GM12878 (cell line): ENCODE data around the gene RUBCNL. TPM values are rescaled to one million over a fixed set of nuclear protein-coding genes. Genes with fewer than 3 reads are reported as not detected.

ENCODE experiments used
- BACH1 ChIP-seq: fragments of 450-650 bp; IDR thresholded peaks from 2 replicates; pipeline ENCODE4 v1.6.1; 2017; ENCODE audit warnings: mild to moderate bottlenecking, borderline replicate concordance
- BHLHE40 ChIP-seq, 2 experiments: fragments of 450-650 bp in 1 of 2; IDR thresholded peaks; 2 replicates each; pipeline ENCODE4 v1.6.1; 2011 to 2017; ENCODE audit warnings: low read depth in 2 of 2, borderline replicate concordance in 1 of 2, improper control_type of control experiment in 1 of 2, low read length in 1 of 2, mild to moderate bottlenecking in 1 of 2
- BRCA1 ChIP-seq: IDR thresholded peaks from 2 replicates; pipeline ENCODE4 v1.6.1; 2011; ENCODE audit warnings: low read depth, low read length, improper control_type of control experiment
- CBX5 ChIP-seq: sonication (generic); IDR thresholded peaks from 2 replicates; pipeline ENCODE4 v1.6.1; 2016; ENCODE audit warnings: low read depth, moderate library complexity, mild to moderate bottlenecking, inconsistent platforms
- FOS ChIP-seq: IDR thresholded peaks from 3 replicates; pipeline ENCODE4 v1.6.1; 2011; ENCODE audit warnings: borderline replicate concordance; ENCODE audit not compliant: insufficient read length; ENCODE audit errors: extremely low read depth
- JUNB ChIP-seq: IDR thresholded peaks from 2 replicates; pipeline ENCODE4 v1.6.1; 2016; ENCODE audit warnings: antibody characterized with exemption, mild to moderate bottlenecking
- JUND ChIP-seq: IDR thresholded peaks from 2 replicates; pipeline ENCODE4 v1.6.1; 2012; ENCODE audit warnings: low read depth, mild to moderate bottlenecking, low read length, improper control_type of control experiment, moderate library complexity
- NR2F1 ChIP-seq: fragments of 450-650 bp; conservative IDR thresholded peaks from 2 replicates; pipeline ENCODE4 v1.6.1; 2017; ENCODE audit warnings: mild to moderate bottlenecking
- SREBF2 ChIP-seq: IDR thresholded peaks from 2 replicates; pipeline ENCODE4 v1.6.1; 2012; ENCODE audit warnings: mild to moderate bottlenecking, low read length
- SRF ChIP-seq, 2 experiments: IDR thresholded peaks; 2 replicates each; pipeline ENCODE4 v1.6.1; 2011; ENCODE audit warnings: low read depth in 2 of 2, low read length in 2 of 2, mild to moderate bottlenecking in 1 of 2, moderate library complexity in 1 of 2
- TBL1XR1 ChIP-seq: IDR thresholded peaks from 2 replicates; pipeline ENCODE4 v1.6.1; 2012; ENCODE audit warnings: low read depth, low read length, improper control_type of control experiment
- USF2 ChIP-seq: IDR thresholded peaks from 2 replicates; pipeline ENCODE4 v1.6.1; 2011; ENCODE audit warnings: low read depth, low read length, improper control_type of control experiment, borderline replicate concordance
- ZBED1 ChIP-seq: IDR thresholded peaks from 2 replicates; pipeline ENCODE4 v1.6.1; 2016; ENCODE audit warnings: borderline replicate concordance
- ZNF217 ChIP-seq: fragments of 450-650 bp; IDR thresholded peaks from 2 replicates; pipeline ENCODE4 v1.6.1; 2017; ENCODE audit warnings: antibody characterized with exemption, mild to moderate bottlenecking
- ZNF274 ChIP-seq: IDR thresholded peaks from one replicate; pipeline ENCODE4 v1.8.0; 2011; ENCODE audit not compliant: insufficient read length, insufficient read depth
- polyA plus RNA-seq, 11 experiments: library from polyadenylated mRNA; depleted of rRNA in 4 of 11; unstranded in 6 of 11; stranded (reverse) in 5 of 11; fragments of >200 nt; fragmentation: Nextera tagmentation in 4 of 11; fragmentation: Illumina TruSeq in 1 of 11; extraction: Ambion mirVana in 4 of 11; extraction: Trizol in 1 of 11; gene quantifications; 1 replicate in 1 of 11; 2 replicates in 10 of 11; pipeline versions ENCODE4 v1.2.1 to v1.2.3, GENCODE V29; 2011 to 2016; ENCODE audit warnings: inconsistent platforms in 2 of 11, missing spikeins in 2 of 11, low read depth in 1 of 11
- total RNA-seq, 4 experiments: library from RNA; depleted of rRNA in 3 of 4; stranded (reverse); fragments of >200 nt in 3 of 4; fragmentation: Illumina TruSeq in 1 of 4; extraction: Trizol in 1 of 4; gene quantifications; 2 replicates each; pipeline versions ENCODE4 v1.2.1 to v1.2.3, GENCODE V29; 2013 to 2021
- TF ChIP-seq, protein P1 (sequence below): fragments of 450-650 bp; IDR thresholded peaks from 2 replicates; pipeline ENCODE4 v1.6.1; 2017; ENCODE audit warnings: mild to moderate bottlenecking, low read depth, inconsistent platforms; ENCODE audit not compliant: poor library complexity, severe bottlenecking
- TF ChIP-seq, protein P2 (sequence below): IDR thresholded peaks from 2 replicates; pipeline ENCODE4 v1.6.1; 2011; ENCODE audit warnings: borderline replicate concordance, low read depth, mild to moderate bottlenecking, moderate library complexity, mixed read lengths, low read length; ENCODE audit not compliant: insufficient read depth; ENCODE audit errors: extremely low read length
- TF ChIP-seq, protein P3 (sequence below): fragments of 450-650 bp; formaldehyde crosslinking; IDR thresholded peaks from 2 replicates; pipeline ENCODE4 v1.5.0; 2022; ENCODE audit warnings: mild to moderate bottlenecking, missing genetic modification characterization
- TF ChIP-seq, protein P4 (sequence below): fragments of 450-650 bp; IDR thresholded peaks from 2 replicates; pipeline ENCODE4 v1.6.1; 2016; ENCODE audit warnings: mild to moderate bottlenecking, moderate library complexity, borderline replicate concordance

RUBCNL gene
- total and polyA plus RNA-seq, 10 of the 15 experiments (the other 5 are each of a cell fraction or from before 2014, with no cell fraction given), result 0.71 to 51.9 (median 38.2) TPM

- TF ChIP-seq ZNF274 (no peak), CBX5 (no peak), JUND (no peak), BRCA1 (no peak), ZBED1 (no peak), BACH1 (no peak; the same call in 1 of the 2 replicates), ZNF217 (no peak), USF2 (no peak), FOS (no peak), JUNB (peak; percentile 31), SRF (IDR thresholded peaks at IDR 0.05; ENCODE audit: low read depth in 2 of 2, low read length in 2 of 2) (no peak), SREBF2 (no peak), NR2F1 (no peak), BHLHE40 (IDR thresholded peaks at IDR 0.05; ENCODE audit: borderline replicate concordance in 1 of 2, low read depth in 2 of 2, low read length in 1 of 2) (no peak), TBL1XR1 (peak; percentile 60; the same call in 1 of the 2 replicates)
- TF ChIP-seq, protein P1, sequence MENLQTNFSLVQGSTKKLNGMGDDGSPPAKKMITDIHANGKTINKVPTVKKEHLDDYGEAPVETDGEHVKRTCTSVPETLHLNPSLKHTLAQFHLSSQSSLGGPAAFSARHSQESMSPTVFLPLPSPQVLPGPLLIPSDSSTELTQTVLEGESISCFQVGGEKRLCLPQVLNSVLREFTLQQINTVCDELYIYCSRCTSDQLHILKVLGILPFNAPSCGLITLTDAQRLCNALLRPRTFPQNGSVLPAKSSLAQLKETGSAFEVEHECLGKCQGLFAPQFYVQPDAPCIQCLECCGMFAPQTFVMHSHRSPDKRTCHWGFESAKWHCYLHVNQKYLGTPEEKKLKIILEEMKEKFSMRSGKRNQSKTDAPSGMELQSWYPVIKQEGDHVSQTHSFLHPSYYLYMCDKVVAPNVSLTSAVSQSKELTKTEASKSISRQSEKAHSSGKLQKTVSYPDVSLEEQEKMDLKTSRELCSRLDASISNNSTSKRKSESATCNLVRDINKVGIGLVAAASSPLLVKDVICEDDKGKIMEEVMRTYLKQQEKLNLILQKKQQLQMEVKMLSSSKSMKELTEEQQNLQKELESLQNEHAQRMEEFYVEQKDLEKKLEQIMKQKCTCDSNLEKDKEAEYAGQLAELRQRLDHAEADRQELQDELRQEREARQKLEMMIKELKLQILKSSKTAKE, result peak; percentile 70
- TF ChIP-seq, protein P2, sequence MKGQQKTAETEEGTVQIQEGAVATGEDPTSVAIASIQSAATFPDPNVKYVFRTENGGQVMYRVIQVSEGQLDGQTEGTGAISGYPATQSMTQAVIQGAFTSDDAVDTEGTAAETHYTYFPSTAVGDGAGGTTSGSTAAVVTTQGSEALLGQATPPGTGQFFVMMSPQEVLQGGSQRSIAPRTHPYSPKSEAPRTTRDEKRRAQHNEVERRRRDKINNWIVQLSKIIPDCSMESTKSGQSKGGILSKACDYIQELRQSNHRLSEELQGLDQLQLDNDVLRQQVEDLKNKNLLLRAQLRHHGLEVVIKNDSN, result no peak
- TF ChIP-seq, protein P3, sequence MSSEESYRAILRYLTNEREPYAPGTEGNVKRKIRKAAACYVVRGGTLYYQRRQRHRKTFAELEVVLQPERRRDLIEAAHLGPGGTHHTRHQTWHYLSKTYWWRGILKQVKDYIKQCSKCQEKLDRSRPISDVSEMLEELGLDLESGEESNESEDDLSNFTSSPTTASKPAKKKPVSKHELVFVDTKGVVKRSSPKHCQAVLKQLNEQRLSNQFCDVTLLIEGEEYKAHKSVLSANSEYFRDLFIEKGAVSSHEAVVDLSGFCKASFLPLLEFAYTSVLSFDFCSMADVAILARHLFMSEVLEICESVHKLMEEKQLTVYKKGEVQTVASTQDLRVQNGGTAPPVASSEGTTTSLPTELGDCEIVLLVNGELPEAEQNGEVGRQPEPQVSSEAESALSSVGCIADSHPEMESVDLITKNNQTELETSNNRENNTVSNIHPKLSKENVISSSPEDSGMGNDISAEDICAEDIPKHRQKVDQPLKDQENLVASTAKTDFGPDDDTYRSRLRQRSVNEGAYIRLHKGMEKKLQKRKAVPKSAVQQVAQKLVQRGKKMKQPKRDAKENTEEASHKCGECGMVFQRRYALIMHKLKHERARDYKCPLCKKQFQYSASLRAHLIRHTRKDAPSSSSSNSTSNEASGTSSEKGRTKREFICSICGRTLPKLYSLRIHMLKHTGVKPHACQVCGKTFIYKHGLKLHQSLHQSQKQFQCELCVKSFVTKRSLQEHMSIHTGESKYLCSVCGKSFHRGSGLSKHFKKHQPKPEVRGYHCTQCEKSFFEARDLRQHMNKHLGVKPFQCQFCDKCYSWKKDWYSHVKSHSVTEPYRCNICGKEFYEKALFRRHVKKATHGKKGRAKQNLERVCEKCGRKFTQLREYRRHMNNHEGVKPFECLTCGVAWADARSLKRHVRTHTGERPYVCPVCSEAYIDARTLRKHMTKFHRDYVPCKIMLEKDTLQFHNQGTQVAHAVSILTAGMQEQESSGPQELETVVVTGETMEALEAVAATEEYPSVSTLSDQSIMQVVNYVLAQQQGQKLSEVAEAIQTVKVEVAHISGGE (CRISPR knock-in tag), result no peak
- TF ChIP-seq, protein P4, sequence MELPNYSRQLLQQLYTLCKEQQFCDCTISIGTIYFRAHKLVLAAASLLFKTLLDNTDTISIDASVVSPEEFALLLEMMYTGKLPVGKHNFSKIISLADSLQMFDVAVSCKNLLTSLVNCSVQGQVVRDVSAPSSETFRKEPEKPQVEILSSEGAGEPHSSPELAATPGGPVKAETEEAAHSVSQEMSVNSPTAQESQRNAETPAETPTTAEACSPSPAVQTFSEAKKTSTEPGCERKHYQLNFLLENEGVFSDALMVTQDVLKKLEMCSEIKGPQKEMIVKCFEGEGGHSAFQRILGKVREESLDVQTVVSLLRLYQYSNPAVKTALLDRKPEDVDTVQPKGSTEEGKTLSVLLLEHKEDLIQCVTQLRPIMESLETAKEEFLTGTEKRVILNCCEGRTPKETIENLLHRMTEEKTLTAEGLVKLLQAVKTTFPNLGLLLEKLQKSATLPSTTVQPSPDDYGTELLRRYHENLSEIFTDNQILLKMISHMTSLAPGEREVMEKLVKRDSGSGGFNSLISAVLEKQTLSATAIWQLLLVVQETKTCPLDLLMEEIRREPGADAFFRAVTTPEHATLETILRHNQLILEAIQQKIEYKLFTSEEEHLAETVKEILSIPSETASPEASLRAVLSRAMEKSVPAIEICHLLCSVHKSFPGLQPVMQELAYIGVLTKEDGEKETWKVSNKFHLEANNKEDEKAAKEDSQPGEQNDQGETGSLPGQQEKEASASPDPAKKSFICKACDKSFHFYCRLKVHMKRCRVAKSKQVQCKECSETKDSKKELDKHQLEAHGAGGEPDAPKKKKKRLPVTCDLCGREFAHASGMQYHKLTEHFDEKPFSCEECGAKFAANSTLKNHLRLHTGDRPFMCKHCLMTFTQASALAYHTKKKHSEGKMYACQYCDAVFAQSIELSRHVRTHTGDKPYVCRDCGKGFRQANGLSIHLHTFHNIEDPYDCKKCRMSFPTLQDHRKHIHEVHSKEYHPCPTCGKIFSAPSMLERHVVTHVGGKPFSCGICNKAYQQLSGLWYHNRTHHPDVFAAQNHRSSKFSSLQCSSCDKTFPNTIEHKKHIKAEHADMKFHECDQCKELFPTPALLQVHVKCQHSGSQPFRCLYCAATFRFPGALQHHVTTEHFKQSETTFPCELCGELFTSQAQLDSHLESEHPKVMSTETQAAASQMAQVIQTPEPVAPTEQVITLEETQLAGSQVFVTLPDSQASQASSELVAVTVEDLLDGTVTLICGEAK, result no peak
Observed at GRCh38 chr13:46380242-46380641, 6.8 kb downstream of the RUBCNL start (continued).
